ENCODE data around the gene CDYL.

Gene CDYL

DNA sequence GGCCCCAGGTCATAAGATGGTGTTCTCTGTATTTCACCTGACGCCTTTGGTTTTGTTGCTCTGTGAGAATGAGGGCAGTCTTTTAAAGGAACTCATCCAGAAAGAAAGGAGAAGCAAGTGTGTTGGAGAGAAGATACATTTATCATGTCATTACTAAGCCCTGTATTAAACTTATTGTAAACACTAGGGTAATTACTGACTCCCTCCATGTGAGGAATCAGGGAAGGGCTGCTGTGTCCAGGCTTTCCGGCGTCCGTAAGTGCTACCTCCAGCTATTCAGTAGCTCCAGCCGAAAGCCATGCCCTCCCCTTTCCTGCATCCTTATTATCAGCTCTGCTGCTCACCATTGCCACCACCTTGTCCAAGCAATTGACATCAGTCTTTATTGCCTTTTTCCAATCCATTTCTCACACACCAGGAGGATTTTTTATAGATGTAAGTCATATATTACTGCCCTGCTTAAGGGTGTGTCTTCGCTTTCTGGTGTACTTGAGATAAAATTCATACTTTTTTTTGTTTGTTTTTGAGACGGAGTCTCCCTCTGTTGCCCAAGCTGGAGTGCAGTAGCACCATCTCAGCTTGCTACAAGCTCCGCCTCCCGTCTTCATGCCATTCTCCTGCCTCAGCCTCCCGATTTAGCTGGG, 133.0 kb downstream of the CDYL start:
- Histone ChIP-seq H3K4me3 (ENCODE audit: low read length) (no peak overlapping the region), H3K4me1 (ENCODE audit: control insufficient read depth, insufficient read depth, low read length) (peaks cover 50% of the 10 kb centered on the region)

DNA sequence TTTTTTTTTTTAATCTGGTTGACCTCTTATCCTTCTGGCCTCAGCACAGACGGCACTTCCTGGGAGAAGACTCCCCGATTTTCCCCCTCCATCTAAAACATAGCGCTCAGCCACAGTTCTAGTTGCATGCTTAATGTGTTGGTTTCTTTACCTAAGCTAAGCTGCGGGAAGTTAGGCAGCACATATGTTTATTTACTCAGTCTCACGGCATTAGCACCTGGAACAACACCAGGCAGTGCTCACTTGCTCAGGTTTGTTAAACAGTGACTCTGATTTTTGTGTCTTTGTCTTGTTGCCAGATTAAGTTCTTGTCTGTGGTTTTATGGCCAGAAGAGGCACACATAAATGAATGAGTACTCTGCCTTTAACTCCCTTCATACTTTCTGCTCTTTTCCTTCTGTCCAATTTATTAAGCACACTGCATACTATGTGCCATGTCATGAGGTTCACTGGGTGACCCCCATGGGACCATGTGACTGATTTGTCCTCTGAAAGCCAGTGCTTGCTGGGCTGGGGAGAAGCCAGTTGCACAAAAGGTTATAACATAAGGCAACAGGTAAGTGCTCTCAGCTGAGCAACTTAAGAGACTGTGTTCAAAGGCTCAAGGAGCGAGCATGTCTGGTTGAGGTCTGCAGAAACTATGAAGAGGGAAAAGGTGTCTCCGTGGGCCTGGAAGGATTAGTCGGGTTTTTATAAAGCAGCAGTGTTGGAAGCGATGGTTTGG, 134.0 kb downstream of the CDYL start:
- no peaks in the 10 kb centered on the region for H3K9me3 ChIP-seq (ENCODE audit: control insufficient read depth, low read length)
- H3K9ac ChIP-seq (ENCODE audit: low read length) = no peak overlapping the region

More for the DNA sequence above, 133.0 kb downstream of the CDYL start:
- Histone ChIP-seq H3K27me3 (ENCODE audit: control insufficient read depth, insufficient read depth, low read length) (no peaks in the 10 kb centered on the region), H3K9ac (ENCODE audit: low read length) (no peak overlapping the region), H3K36me3 (ENCODE audit: control insufficient read depth, insufficient read depth, low read length) (no peaks in the 10 kb centered on the region), H3K9me3 (ENCODE audit: control insufficient read depth, low read length) (no peaks in the 10 kb centered on the region)

DNA sequence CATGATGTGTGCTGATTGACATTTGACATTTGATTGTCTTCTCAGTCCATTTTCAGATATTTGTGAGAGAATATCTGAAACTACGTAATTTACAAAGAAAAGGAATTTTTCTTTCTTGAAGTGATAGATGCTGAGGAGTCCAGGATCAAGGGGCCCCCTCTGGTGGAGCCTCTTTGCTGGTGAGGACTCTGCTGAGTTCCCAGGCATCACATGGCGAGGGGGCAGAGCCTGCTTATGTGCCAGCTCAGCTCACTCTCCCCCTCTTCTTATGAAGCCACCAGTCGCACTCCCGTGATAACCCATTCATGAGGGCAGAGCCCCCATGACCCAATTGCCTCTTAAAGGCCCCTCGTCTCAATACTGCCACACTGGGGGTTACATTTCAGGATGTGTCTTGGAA, 136.4 kb downstream of the CDYL start:
- H3K4me1 ChIP-seq (ENCODE audit: control insufficient read depth, insufficient read depth, low read length) = peaks cover 45% of the 10 kb centered on the region
- H3K36me3 ChIP-seq (ENCODE audit: control insufficient read depth, insufficient read depth, low read length) = no peaks in the 10 kb centered on the region
- H3K9ac ChIP-seq (ENCODE audit: low read length) = no peak overlapping the region
- no peak overlapping the region for H3K4me3 ChIP-seq (ENCODE audit: low read length)
- no peaks in the 10 kb centered on the region for H3K27me3 ChIP-seq (ENCODE audit: control insufficient read depth, insufficient read depth, low read length)
- H3K9me3 ChIP-seq (ENCODE audit: control insufficient read depth, low read length) = no peaks in the 10 kb centered on the region

More for the DNA sequence above, 134.0 kb downstream of the CDYL start:
- Histone ChIP-seq H3K27me3 (ENCODE audit: control insufficient read depth, insufficient read depth, low read length) (no peaks in the 10 kb centered on the region), H3K4me1 (ENCODE audit: control insufficient read depth, insufficient read depth, low read length) (peaks cover 56% of the 10 kb centered on the region), H3K36me3 (ENCODE audit: control insufficient read depth, insufficient read depth, low read length) (no peaks in the 10 kb centered on the region), H3K4me3 (ENCODE audit: low read length) (no peak overlapping the region)

DNA sequence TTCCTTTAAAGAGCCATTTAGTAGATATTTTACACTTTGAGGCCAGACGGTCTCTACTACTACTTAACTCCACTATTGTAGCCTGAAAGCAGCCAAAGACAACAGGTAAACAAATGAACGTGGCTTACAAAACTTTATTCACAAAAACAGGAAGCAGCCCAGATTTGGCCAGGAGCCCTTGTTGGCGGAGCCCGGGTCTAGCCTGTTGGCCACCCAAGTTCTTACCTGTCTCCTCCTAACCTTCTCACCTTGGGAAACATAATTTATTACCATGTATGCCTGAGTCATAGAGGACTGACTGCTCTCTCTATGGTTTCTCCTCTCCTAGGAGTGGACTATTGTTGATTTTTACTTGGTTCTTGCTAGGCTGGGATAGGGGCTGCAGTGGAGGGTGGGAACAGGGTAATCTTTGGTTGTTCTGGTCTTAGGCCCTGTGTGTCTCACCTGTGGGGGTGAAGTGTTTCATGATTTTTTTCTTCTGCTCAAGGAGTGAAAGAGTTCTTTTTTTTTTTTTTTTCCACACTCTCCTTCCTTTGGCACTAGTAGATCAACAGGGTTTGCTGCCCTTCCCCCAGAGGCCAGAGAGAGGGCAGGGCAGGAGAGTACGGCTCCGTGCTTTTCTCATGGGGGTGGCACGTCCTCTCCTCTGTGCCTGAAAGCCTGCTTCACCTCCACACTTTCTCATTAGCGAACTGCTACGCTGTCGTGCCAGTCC, 137.7 kb downstream of the CDYL start:
- H3K36me3 ChIP-seq (ENCODE audit: control insufficient read depth, insufficient read depth, low read length) = no peaks in the 10 kb centered on the region
- H3K4me1 ChIP-seq (ENCODE audit: control insufficient read depth, insufficient read depth, low read length) = peaks cover 34% of the 10 kb centered on the region
- no peak overlapping the region for H3K4me3 ChIP-seq (ENCODE audit: low read length)
- no peaks in the 10 kb centered on the region for H3K9me3 ChIP-seq (ENCODE audit: control insufficient read depth, low read length)
- peak overlapping the region; percentile 17 for H3K9ac ChIP-seq (ENCODE audit: low read length)
- no peaks in the 10 kb centered on the region for H3K27me3 ChIP-seq (ENCODE audit: control insufficient read depth, insufficient read depth, low read length)

DNA sequence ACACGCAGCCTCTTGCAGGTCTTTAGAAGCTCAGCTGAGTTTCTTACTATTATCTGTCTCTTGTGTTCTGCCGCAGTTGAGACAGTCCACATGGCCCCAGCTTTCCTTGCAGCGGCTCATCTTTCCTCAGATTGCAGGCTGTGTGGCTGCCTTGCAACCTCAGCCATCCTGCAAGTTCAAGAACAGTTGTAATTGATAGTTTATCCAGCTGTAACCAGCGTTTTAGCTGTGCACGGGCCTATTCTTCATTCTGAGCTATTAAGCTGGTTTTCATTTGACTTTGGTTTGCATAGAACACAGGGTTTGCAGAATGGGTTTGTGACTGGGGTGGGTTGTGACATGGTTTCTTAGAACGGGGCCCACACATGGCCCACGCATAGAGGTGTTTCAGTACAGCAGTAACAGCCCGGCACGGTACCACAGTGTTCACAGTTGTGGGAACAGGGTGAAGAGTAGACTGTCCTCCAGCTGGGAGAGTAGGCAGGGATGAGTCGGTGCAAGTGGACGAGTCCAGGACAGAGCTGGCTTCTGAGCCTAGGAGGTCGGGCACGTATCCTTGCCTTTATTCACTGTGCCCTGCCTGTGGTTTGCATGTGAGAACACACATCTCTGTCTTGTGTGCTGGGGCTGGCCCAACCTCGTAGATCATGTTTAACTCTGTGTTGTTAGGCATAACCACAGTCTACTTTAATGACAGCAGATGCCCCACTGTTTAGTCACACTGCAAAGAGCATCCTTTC, 138.4 kb downstream of the CDYL start:
- Histone ChIP-seq H3K36me3 (ENCODE audit: control insufficient read depth, insufficient read depth, low read length) (no peaks in the 10 kb centered on the region), H3K4me3 (ENCODE audit: low read length) (no peak overlapping the region), H3K9me3 (ENCODE audit: control insufficient read depth, low read length) (no peaks in the 10 kb centered on the region), H3K9ac (ENCODE audit: low read length) (peak overlapping the region; percentile 17), H3K4me1 (ENCODE audit: control insufficient read depth, insufficient read depth, low read length) (peaks cover 27% of the 10 kb centered on the region), H3K27me3 (ENCODE audit: control insufficient read depth, insufficient read depth, low read length) (no peaks in the 10 kb centered on the region)

DNA sequence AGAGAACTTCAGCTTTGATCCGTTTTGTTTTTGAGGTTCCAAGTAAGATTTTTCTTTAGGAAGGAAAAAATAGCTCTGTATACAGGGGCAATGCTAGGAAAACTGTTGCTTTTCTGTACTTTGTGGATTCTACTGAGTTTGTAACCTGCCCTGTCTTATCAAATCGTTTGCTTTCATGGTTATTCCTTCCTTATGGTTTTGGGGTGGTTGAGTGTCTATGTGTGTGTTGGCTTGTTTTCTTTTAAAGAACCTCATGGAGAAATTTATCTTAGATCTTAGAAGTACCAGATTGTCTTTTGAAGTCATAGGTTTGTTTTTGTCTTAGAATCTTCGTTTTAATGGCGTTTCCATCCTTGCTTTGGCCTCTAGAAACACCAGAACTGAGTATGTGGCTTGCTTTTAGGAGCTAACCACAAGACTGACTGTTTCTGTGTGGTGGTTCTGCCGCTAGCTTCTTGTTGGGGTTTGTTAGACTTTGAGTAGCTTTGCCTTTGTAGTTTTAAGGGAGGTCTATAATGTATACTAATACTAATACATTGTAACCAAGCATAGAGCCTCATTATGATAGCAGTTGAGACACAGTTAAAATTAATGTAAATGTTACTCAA, 140.9 kb downstream of the CDYL start:
- no peak overlapping the region for H3K4me3 ChIP-seq (ENCODE audit: low read length)
- peaks cover 16% of the 10 kb centered on the region for H3K4me1 ChIP-seq (ENCODE audit: control insufficient read depth, insufficient read depth, low read length)
- no peak overlapping the region for H3K9ac ChIP-seq (ENCODE audit: low read length)
- H3K9me3 ChIP-seq (ENCODE audit: control insufficient read depth, low read length) = no peaks in the 10 kb centered on the region
- no peaks in the 10 kb centered on the region for H3K27me3 ChIP-seq (ENCODE audit: control insufficient read depth, insufficient read depth, low read length)
- no peaks in the 10 kb centered on the region for H3K36me3 ChIP-seq (ENCODE audit: control insufficient read depth, insufficient read depth, low read length)

DNA sequence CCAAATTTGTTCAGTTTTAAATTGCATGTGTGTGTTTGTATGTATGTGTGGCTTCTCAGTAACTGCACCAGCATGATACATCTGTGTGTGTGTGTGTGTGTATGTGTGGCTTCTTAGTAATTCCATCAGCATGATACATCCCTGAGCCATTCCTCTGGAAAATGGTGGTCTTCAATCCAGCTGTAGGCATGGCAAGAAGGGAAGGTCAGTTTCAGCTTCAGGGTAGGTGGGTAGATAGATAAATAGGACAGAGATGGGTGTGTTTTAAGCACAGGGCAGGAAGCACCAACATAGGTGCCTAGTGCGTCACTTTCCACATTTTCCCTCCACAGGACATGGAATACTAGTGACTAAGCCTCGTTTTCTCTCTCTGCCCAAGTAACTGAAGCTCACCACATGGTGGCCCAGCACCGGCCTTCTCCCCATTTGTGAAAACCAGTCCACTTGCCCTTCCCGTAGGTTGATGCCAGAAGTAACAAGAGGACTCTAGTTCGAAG, 144.8 kb downstream of the CDYL start:
- Histone ChIP-seq H3K4me1 (ENCODE audit: control insufficient read depth, insufficient read depth, low read length) (no peaks in the 10 kb centered on the region), H3K4me3 (ENCODE audit: low read length) (no peak overlapping the region), H3K27me3 (ENCODE audit: control insufficient read depth, insufficient read depth, low read length) (no peaks in the 10 kb centered on the region), H3K9ac (ENCODE audit: low read length) (no peak overlapping the region), H3K36me3 (ENCODE audit: control insufficient read depth, insufficient read depth, low read length) (no peaks in the 10 kb centered on the region), H3K9me3 (ENCODE audit: control insufficient read depth, low read length) (no peaks in the 10 kb centered on the region)

DNA sequence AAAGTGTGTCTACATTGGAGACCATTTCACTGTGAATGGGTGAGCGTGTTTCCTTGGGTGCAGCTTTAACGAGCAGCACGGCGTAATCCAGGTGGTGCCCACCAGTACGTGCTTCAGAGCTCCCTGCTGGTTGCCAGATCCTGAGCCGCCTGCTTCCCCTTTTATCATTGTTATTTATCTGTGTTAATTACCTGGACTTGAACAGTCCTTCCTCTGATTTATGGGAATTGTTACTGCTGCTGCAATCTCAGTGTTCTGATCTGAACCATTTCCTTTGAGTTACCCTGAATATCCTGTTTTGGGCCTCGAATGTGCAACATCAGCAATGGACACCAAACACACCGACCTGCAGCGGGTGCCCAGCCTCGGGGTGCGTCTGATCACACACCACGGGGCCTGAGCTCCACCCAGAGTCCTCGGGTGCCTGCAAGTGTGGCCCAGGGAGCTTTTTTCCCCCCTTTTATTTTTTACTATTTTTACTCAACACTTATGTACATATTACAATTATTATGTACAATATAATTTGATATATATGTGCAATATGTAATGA, 146.4 kb downstream of the CDYL start:
- H3K36me3 ChIP-seq (ENCODE audit: control insufficient read depth, insufficient read depth, low read length) = no peaks in the 10 kb centered on the region
- no peaks in the 10 kb centered on the region for H3K27me3 ChIP-seq (ENCODE audit: control insufficient read depth, insufficient read depth, low read length)
- no peaks in the 10 kb centered on the region for H3K4me1 ChIP-seq (ENCODE audit: control insufficient read depth, insufficient read depth, low read length)
- H3K4me3 ChIP-seq (ENCODE audit: low read length) = no peak overlapping the region
- H3K9me3 ChIP-seq (ENCODE audit: control insufficient read depth, low read length) = no peaks in the 10 kb centered on the region
- no peak overlapping the region for H3K9ac ChIP-seq (ENCODE audit: low read length)

DNA sequence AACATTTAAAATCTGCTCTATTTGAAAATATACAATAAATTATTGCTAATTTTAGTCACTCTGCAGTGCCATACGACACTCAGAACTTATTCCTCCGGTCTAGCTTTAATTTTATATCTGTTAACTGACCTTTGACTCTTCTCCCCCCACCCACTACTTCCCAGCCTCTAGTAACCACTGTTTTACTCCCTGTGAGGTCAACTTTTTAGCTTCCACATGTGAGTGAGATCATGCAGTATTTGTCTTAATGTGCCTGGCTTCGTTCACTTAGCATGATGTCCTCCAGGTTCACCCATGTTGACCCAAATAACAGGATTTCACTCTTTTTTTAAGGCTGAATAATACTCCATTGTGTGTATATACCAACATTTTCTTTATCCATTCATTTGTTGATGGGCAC, 146.9 kb downstream of the CDYL start:
- Histone ChIP-seq H3K9ac (ENCODE audit: low read length) (no peak overlapping the region), H3K4me3 (ENCODE audit: low read length) (no peak overlapping the region), H3K9me3 (ENCODE audit: control insufficient read depth, low read length) (no peaks in the 10 kb centered on the region)

DNA sequence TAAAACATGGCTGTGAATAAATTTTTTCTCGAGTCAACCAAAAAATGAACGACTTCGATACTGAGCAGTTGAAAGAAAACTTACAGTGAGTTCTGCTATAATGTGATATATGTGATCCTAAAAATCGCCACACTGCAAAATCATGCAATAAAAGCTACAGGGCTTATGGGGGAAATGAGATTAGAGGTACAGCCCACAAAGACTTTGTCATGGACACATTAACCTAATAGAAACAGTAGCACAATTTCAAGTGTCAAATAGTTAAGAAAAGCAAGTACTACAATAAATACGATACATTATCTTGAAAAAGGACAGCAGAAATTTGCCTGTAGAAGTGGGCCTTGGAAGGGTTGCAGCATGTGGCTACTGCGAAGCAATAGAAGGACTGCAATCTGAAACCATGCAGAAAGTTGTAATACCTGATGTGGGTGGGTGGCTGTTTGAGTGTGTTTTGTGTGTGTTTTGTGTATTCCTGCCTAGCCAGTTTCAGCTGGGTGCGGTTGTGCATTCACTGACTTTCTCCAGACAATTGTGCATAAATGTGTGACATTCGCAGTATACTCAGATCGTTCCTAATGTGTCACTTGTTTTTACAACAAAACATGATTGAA, 148.6 kb downstream of the CDYL start:
- Histone ChIP-seq H3K36me3 (ENCODE audit: control insufficient read depth, insufficient read depth, low read length) (no peaks in the 10 kb centered on the region), H3K9ac (ENCODE audit: low read length) (no peak overlapping the region)

More for the DNA sequence above, 146.9 kb downstream of the CDYL start:
- no peaks in the 10 kb centered on the region for H3K27me3 ChIP-seq (ENCODE audit: control insufficient read depth, insufficient read depth, low read length)
- H3K36me3 ChIP-seq (ENCODE audit: control insufficient read depth, insufficient read depth, low read length) = no peaks in the 10 kb centered on the region
- H3K4me1 ChIP-seq (ENCODE audit: control insufficient read depth, insufficient read depth, low read length) = no peaks in the 10 kb centered on the region

DNA sequence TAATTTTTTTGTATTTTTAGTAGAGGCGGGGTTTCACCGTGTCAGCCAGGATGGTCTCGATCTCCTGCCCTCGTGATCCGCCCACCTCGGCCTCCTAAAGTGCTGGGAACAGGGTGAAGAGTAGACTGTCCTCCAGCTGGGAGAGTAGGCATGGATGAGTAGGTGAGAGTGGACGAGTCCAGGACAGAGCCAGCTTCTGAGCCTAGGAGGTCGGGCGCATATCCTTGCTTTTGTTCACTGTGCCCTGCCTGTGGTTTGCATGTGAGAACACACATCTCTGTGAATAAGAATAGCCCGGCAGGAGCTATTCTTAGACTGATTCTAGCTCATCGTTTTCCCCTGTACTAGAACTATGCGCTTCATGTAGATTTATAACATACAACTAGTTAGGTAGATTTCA, 149.4 kb downstream of the CDYL start:
- H3K36me3 ChIP-seq (ENCODE audit: control insufficient read depth, insufficient read depth, low read length) = no peaks in the 10 kb centered on the region
- H3K4me3 ChIP-seq (ENCODE audit: low read length) = no peak overlapping the region
- H3K4me1 ChIP-seq (ENCODE audit: control insufficient read depth, insufficient read depth, low read length) = no peaks in the 10 kb centered on the region
- no peaks in the 10 kb centered on the region for H3K27me3 ChIP-seq (ENCODE audit: control insufficient read depth, insufficient read depth, low read length)
- no peaks in the 10 kb centered on the region for H3K9me3 ChIP-seq (ENCODE audit: control insufficient read depth, low read length)
- no peak overlapping the region for H3K9ac ChIP-seq (ENCODE audit: low read length)

More for the DNA sequence above, 148.6 kb downstream of the CDYL start:
- H3K27me3 ChIP-seq (ENCODE audit: control insufficient read depth, insufficient read depth, low read length) = no peaks in the 10 kb centered on the region
- no peak overlapping the region for H3K4me3 ChIP-seq (ENCODE audit: low read length)
- no peaks in the 10 kb centered on the region for H3K9me3 ChIP-seq (ENCODE audit: control insufficient read depth, low read length)
- no peaks in the 10 kb centered on the region for H3K4me1 ChIP-seq (ENCODE audit: control insufficient read depth, insufficient read depth, low read length)
